Measurements from ENCODE around the gene ARID1B.

DNA sequence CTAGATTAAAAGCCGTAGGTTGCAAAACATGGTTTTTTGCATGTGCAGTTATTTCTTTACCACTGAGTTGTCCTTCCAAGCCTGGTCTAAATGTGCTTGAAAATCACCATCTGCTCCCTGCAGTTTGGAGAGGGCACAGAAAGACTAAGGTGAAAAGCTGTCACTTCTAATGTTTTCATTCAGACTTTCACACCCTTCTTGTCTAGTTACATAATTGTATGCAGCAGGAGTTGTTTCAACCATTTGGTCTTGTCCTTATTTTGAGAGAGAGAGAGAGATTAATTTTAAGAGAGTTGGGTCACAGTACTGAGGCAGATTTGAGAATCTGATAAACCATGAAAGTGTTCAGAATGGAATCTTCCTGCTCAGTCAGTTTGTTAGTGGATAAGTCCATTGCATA, 82.5 kb downstream of the ARID1B start:
- TF ChIP-seq EZH2 (IDR thresholded peaks at IDR 0.05; ENCODE audit: borderline replicate concordance, low read length): no peak
- TF ChIP-seq, protein P1, sequence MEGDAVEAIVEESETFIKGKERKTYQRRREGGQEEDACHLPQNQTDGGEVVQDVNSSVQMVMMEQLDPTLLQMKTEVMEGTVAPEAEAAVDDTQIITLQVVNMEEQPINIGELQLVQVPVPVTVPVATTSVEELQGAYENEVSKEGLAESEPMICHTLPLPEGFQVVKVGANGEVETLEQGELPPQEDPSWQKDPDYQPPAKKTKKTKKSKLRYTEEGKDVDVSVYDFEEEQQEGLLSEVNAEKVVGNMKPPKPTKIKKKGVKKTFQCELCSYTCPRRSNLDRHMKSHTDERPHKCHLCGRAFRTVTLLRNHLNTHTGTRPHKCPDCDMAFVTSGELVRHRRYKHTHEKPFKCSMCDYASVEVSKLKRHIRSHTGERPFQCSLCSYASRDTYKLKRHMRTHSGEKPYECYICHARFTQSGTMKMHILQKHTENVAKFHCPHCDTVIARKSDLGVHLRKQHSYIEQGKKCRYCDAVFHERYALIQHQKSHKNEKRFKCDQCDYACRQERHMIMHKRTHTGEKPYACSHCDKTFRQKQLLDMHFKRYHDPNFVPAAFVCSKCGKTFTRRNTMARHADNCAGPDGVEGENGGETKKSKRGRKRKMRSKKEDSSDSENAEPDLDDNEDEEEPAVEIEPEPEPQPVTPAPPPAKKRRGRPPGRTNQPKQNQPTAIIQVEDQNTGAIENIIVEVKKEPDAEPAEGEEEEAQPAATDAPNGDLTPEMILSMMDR (IDR thresholded peaks at IDR 0.05; ENCODE audit: low read length): no peak

Data from OCI-LY1 (cell line).